Activated CD8-positive, alpha-beta memory T cell treated with anti-CD3 and anti-CD28 coated beads for 24 hours (primary cell): ENCODE data around the gene NPHP4.
"Not testable (repeated sequence)": the region's sequence is repeated elsewhere in the genome, so short reads cannot be mapped to it uniquely, and the experiment has no call there.

Experiments used
- DNase-seq: peaks from one replicate; pipeline ENCODE4 v3.0.0-alpha.2; 2020

NPHP4 gene

DNA sequence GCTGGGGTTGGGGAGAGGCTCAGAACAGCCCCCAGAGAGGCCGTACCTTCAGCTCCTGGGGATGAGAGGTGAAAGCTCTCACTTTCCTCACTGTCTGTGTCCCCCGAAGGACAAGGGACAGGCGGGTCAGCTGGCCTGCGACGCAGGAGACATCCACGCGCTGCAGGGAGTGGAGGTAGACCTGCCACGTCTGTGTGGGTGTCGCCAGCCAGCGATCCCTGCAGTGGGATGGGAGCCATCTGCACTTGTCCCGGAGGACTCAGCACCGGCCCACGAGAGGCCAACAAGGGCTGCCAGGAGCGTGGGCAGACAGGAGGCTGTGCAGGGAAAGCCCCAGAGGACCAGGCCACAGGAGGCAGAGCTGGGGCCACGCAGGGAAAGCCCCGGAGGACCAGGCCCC, 127.2 kb downstream of the NPHP4 start:
- no peak for DNase-seq

- no peak for DNase-seq
Observed at GRCh38 chr1:5864256-5864655, 128.0 kb downstream of the NPHP4 start.

GRCh38 chr1:5863238-5863637, 129.0 kb downstream of the NPHP4 start:
- no peak for DNase-seq

DNA sequence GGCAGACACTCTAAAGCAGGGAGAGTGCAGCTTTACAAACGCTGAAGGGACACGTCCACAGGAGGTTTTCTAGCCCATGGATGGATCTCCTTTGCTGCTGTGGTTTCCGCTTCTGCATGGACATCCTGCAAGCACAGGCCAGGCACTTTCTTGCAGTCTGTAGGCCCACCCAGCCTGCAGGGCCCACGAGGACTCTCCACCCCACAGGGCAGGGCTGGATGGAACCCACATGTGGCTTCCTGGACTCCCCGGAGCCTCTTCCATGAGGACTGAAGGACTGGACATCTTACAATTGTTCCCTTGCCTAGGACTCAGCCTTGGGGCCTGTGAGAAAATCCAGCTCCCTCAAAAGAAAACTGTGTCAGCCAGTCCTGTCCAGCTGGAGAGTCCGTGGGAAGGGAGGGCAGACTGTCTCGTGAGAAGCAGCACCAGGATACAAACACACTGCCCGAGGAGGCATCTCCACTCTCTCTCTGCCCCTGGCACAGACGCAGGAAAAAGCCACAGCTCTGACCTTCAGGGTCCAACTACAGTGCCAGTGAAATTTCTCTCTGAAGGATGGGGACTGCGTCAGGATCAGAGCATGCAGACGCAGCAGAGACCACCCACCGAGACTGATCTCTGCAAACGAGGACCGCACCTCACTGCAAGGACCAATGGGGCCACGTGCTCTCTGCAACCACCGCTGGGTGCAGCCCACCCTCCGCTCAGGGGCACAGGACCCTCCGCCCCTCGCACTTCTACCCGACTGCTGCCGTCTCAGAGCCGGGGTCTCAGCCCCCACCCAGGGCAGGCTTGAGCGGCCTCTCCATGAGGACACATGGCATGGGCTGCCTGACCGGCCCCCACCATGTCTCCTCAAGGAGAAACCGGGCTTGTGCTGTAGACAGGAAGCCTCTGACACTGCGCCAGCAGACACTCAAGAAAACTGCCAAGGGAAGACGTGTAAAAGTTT, 130.1 kb downstream of the NPHP4 start:
- no peak for DNase-seq

GRCh38 chr1:5860277-5860676, 131.9 kb downstream of the NPHP4 start:
- DNase-seq = no peak

- DNase-seq = no peak
Observed at GRCh38 chr1:5859766-5860165, 132.5 kb downstream of the NPHP4 start.

DNA sequence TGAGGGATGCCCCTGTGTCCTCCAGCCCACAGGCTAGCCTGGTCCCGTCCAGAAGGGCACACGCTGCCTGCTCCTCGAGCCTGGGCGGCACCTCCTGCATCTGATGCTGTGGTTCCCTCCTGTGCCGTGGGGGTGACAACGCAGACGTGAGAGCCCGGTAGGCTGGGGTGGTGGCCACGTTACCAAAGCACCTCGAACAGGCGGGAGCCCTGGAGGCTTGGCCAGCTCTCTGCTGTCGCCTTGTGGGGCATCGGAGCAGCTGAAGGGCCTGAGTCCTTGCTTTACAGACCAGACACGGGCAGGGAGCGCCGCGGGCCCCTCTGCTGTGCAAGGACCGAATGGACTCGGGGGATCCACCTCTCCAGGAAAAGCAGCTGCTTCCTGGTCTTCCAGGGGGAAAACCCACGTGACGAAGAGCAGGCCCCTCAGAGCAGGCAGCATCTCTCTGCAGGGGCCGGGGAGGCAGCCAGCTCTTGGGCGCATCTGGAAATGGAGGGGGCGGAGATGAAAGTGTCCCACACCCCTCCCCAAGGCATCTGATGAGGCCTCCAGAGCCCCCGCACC, 133.3 kb downstream of the NPHP4 start:
- DNase-seq = no peak

GRCh38 chr1:5858246-5858645, 134.0 kb downstream of the NPHP4 start:
- DNase-seq = no peak

GRCh38 chr1:5857508-5858090, 134.6 kb downstream of the NPHP4 start:
- DNase-seq = no peak

DNA sequence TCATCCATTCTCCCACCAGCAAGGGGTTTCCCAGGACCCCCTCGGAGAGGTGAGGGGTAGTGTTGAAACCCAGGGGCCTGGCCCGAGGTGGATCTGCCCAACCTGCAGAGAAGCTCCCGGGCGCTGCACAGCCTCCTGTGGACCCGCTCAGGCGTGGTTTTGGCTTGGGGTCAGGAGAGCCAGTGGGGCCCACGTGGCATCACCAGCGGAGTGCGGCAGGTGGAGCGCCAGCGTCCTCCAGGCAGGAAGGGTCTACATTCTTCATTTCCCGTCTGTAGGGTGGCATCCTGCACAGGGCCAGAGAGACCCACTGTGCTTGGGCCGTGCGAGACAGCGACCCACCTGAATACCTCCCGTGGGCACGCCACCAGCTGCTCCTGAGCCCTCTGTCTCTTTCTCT, 135.2 kb downstream of the NPHP4 start:
- DNase-seq = no peak

- no peak for DNase-seq
Observed at GRCh38 chr1:5856246-5856815, 135.9 kb downstream of the NPHP4 start.

DNA sequence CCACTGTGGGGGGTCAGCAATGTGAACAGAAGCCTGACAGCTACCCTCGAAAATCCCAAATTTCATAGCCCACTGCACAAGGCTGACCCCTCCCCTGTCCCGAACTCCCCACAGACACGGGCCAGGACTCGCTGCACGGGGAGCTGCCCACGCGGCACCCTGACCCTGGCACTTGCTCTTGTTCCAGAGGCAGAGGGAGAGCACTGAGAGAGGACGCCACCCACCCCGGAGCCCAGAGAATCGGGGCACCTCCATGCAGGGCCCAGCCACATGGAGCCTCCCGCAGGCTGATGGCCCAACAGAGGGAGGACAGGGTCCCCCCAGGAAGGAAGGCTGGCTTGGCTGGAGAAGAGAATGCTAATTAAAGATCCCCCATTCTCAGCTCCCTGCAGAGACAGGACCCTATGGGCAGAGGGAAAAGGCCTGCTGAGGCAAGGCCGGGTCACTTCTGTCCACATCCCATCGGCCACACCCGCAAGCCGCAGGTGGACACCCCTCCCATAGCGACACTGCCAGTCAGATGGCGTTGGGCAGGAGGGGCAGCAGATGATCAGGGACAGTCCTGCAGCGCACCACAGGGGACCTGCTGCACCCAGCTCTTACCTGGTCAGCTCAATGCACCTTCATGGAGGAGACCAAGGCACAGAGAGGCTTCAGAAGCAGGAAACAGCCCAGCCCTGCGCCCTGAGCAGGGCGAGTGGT, 136.9 kb downstream of the NPHP4 start:
- DNase-seq = no peak

- DNase-seq = no peak
Observed at GRCh38 chr1:5854754-5855153, 137.5 kb downstream of the NPHP4 start.

DNA sequence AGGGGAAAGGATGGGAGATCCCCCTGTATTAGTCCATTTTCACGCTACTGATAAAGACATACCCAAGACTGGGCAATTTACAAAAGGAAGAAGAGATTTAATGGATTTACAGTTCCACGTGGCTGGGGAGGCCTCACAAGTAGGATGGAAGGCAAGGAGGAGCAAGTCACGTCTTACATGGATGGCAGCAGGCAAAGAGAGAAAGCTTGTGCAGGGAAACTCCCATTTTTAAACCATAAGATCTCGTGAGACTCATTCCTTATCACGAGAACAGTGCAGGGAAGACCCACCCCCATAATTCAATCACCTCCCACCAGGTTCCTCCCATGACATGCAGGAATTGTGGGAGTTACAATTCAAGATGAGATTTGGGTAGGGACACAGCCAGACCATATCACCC, 138.4 kb downstream of the NPHP4 start:
- not testable (repeated sequence) for DNase-seq

DNA sequence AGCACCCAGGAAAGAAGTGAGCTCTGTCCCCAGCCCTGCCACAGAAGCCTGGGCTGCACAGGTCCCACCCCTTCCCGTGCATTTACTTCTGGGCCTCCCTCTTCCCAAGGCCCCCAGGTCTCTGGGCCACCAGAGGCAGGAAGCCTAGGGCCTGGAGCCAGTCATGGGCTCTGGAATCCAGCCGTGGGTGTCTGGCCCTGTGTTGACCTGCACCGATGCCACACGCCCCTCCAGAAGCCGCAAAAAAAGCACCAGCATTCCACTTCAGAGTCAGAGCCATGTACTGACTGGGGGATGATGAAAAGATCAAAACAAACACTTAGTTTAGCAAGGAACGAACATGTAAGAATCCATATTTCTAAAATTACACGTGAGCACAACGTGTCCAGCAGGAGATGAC, 141.7 kb downstream of the NPHP4 start:
- no peak for DNase-seq

- DNase-seq = no peak
Observed at GRCh38 chr1:5849550-5849949, 142.7 kb downstream of the NPHP4 start.

DNA sequence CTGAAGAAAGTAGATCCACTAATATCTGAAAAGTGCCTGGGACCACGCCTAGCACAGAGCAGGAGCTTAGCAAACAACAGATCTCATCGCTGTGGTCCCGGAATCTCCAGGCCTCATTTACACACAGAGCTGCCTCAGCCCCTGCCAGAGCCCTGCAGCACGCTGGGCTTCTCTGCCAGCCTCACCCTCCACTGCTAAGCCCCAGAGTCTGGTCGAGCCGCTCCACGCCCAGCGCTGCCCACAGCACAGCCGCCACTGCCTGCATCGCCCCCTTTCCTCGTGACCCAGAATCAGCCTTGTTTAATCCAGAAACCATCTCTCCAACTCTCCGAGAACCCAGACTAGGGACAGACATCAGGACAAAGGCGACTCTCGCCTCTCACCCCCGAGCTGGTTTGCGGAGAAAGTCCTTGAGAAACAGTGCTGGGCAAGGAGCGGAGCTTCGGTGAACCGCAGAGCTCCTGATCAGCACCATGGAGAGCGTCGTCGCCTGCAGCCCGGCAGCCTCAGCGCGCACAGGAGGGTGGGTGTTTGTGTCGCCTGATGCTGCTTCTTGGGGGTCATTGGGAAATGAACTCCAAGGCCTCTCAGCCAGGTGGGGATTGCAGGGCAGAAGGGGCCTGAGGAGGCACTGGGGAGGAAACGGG, 145.1 kb downstream of the NPHP4 start:
- DNase-seq = no peak

DNA sequence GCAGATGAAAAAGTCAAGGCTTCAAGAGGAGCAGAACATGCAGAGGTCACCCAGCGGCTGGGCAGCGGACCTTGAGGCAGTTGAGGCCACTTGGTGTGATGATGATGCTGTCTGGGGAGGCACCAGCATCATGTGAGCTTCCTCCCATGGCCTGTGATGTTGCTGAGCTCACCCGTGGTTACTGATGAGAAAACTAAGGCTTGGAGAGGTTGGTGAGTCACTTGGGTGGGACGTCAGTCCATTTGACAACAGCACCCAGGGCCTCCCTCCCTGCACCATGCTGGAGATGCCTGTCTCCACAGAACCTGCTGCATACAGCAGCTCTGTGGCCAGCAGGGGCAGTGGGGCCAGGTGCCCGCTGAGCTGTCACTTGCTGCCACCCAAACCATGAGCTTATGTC, 146.8 kb downstream of the NPHP4 start:
- no peak for DNase-seq

DNA sequence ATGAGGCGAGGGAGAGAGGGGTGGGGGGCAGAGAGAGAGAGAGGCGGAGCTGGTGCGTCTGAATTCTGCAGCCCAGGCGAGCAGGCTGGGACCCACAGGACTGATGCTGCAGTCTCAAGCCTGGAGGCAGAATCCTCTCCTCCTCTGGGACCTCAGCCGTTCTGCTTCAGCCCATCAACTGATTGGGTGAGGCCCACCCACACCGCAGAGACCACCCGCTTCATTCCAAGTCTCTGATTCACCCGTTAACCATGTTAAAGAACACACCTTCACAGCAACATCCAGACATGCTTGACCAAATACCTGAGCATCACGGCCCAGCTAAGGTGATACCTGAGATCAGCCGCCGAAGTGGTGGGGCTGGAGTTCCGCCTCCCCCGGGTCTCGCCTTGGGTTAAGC, 147.8 kb downstream of the NPHP4 start:
- no peak for DNase-seq

GRCh38 chr1:5843521-5844096, 148.6 kb downstream of the NPHP4 start:
- no peak for DNase-seq

- DNase-seq = no peak
Observed at GRCh38 chr1:5842679-5843078, 149.5 kb downstream of the NPHP4 start.

DNA sequence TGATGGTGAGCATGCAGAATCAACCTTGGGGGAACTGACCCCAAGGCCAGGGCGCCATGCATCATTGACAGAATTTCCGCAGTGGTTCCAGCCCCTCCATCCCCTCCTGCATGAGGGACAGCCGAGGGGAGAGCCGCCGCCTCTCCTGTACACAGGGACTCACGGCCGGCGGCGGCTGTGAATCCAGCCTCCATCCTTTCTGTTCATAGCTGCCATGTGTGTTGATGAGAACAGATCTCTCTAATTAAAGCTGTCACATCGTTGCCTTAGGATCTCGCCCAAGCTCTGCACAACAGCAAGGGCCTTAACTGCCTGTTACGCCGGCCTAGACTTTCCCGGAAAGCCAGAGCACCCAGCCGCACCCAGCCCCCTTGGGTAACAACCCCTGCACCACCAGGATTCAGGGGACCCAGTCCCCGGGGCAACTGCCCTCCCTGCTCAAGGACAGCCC, 151.6 kb downstream of the NPHP4 start:
- DNase-seq = no peak
